Neutrophil (primary cell): Measurements from ENCODE around the gene FOXC1.
A peak's percentile ranks its signal among the peaks of the same experiment; 100 is the strongest.

Source experiments
- H3K27ac ChIP-seq: fragments of 200-600 bp; sonication (generic); 2 replicates; pipeline ENCODE4 v1.5.1; 2016; ENCODE audit warnings: mild to moderate bottlenecking, moderate library complexity
- H3K27me3 ChIP-seq: fragments of 200-600 bp; sonication (generic); 2 replicates; pipeline ENCODE4 v1.6.0; 2016; ENCODE audit warnings: mild to moderate bottlenecking
- H3K36me3 ChIP-seq: fragments of 200-600 bp; sonication (generic); 2 replicates; pipeline ENCODE4 v1.5.1; 2017
- H3K4me1 ChIP-seq, 2 experiments: fragments of 200-600 bp in 1 of 2; sonication (generic) in 1 of 2; 1 replicate in 1 of 2; 2 replicates in 1 of 2; pipeline versions ENCODE4 v1.5.1 to v1.6.1; 2013 to 2016; ENCODE audit warnings: low read depth in 1 of 2, low read length in 1 of 2, mild to moderate bottlenecking in 1 of 2, moderate library complexity in 1 of 2; ENCODE audit not compliant: control insufficient read depth in 1 of 2, insufficient read depth in 1 of 2
- H3K4me3 ChIP-seq, 2 experiments: fragments of 200-600 bp in 1 of 2; sonication (generic) in 1 of 2; 1 replicate in 1 of 2; 2 replicates in 1 of 2; pipeline ENCODE4 v1.5.1; 2013 to 2016; ENCODE audit warnings: low read depth in 1 of 2, low read length in 1 of 2, mild to moderate bottlenecking in 1 of 2, moderate library complexity in 1 of 2
- H3K9me3 ChIP-seq: fragments of 200-600 bp; sonication (generic); 2 replicates; pipeline ENCODE4 v1.5.1; 2016
- TF ChIP-seq, protein P1 (sequence below): fragments of 200-600 bp; sonication (generic); IDR thresholded peaks from 2 replicates; pipeline ENCODE4 v1.5.1; 2016; ENCODE audit warnings: antibody characterized with exemption

Gene FOXC1

GRCh38 chr6:1609648-1610496 lies at the start of gene FOXC1:
FOXC1 (plus strand) TSS chr6:1609915; CDS start chr6:1610446, 531 bp downstream.
- Histone ChIP-seq H3K27ac (peak within 1 kb of the TSS; percentile 29), H3K4me1 (peaks cover 63 to 84% of the 10 kb centered on the region in 2 experiments), H3K9me3 (no peaks in the 10 kb centered on the region), H3K4me3 (peak within 1 kb of the TSS; percentile 62 to 76), H3K36me3 (no peaks in the 10 kb centered on the region), H3K27me3 (peaks cover 99% of the 10 kb centered on the region)
- TF ChIP-seq, protein P1, sequence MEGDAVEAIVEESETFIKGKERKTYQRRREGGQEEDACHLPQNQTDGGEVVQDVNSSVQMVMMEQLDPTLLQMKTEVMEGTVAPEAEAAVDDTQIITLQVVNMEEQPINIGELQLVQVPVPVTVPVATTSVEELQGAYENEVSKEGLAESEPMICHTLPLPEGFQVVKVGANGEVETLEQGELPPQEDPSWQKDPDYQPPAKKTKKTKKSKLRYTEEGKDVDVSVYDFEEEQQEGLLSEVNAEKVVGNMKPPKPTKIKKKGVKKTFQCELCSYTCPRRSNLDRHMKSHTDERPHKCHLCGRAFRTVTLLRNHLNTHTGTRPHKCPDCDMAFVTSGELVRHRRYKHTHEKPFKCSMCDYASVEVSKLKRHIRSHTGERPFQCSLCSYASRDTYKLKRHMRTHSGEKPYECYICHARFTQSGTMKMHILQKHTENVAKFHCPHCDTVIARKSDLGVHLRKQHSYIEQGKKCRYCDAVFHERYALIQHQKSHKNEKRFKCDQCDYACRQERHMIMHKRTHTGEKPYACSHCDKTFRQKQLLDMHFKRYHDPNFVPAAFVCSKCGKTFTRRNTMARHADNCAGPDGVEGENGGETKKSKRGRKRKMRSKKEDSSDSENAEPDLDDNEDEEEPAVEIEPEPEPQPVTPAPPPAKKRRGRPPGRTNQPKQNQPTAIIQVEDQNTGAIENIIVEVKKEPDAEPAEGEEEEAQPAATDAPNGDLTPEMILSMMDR, result no peak

DNA sequence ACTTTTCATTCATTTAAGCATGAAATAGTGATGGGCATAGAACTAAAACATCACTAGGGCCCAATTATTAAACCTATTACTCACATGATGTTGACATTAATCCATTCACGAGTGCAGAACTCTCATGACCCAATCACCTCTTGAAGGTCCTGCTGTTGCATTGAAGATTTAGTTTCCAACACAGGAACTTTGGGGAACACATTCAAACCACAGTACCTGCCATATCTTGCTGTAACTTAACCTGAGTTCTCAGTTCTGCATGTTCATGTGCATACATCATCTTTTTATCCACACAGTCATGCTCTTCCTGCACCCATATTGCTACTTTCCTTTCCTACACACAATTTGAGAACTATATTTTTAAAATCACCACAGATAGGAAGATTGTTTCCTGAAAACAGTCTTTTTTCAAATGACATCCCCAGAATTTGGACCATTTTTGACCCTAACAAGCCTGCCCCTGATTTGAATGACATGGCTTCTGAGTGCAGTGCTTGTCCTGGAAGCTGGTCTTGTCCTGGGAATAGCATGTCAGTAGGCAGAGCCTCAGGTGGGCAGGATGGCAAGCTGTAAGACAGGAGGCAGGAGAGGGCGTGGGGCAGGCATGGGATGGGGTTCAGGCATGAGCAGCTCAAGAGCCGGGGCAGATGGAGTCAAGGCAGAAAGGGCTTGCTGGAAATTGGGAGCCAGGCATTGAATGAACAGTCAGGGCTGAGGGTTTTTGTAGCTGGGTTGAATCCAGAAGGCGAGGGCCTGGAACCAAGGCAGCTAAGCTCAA lies 49.2 kb upstream of the FOXC1 start:
- peaks cover 0 to under 1% of the 10 kb centered on the region in 2 experiments for H3K4me1 ChIP-seq
- peaks cover 5% of the 10 kb centered on the region for H3K27me3 ChIP-seq
- H3K27ac ChIP-seq, result no peak overlapping the region
- no peak overlapping the region for H3K4me3 ChIP-seq
- no peaks in the 10 kb centered on the region for H3K9me3 ChIP-seq
- H3K36me3 ChIP-seq, result no peaks in the 10 kb centered on the region
- TF ChIP-seq, protein P1, result no peak

DNA sequence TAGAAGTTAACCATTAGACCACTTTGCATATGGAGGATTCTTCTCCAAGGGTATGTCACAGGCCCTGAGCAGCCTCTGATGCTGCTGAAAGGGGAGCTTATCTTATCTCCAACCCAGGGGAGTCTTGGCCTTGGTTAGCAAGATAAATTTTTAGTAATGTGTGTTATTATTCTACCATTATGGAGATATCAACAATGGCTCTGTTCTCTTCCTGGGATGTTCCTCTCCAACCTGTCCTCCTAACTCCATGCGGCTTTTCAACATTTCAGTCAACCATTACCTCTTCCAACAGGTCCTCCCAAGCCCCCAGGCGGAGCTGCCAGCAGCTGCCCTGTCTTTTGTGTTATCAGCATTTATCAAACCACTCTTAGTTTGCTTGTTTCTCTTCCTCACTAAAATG lies 48.4 kb upstream of the FOXC1 start:
- Histone ChIP-seq H3K36me3 (no peaks in the 10 kb centered on the region), H3K27me3 (peaks cover under 1% of the 10 kb centered on the region), H3K4me1 (no peaks in the 10 kb centered on the region), H3K9me3 (no peaks in the 10 kb centered on the region), H3K27ac (no peak overlapping the region), H3K4me3 (no peak overlapping the region)
- TF ChIP-seq, protein P1, result no peak

DNA sequence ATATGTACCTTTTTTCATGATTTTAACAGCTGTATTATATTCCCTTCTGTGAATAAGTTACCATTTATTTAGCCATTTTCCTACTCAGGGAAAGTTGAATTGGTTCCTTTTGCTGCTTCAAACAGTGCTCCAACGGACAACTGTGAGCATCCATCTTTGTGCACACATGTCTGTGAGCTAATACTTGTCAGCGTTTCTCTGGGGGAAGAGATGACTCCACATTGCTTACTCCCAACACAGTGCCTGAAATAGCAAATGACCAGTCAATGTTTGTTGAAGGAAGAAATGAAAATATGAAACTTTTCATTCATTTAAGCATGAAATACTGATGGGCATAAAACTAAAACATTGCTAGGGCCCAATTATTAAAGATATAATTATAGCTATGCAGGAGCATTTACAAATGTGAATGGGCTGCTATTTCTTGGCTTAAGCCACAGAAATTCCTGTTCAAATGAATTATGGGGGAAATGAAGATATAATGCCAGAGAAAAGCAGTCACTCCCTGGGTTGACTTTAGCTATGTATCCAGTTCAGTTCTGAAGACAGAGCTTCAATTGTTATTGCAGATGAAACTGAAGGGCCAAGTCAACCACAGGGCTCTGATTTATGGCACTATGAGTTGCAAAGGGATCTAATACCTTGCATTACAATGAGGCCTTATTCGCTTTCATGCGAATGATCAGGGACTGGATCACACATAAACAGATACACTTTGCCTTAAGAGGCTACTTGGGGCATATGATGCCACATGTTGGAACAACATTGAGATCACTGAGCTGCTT lies 47.4 kb upstream of the FOXC1 start:
- H3K9me3 ChIP-seq, result no peaks in the 10 kb centered on the region
- H3K36me3 ChIP-seq, result no peaks in the 10 kb centered on the region
- no peak overlapping the region for H3K4me3 ChIP-seq
- H3K4me1 ChIP-seq, result no peaks in the 10 kb centered on the region
- no peak overlapping the region for H3K27ac ChIP-seq
- TF ChIP-seq, protein P1, result no peak
- H3K27me3 ChIP-seq, result no peaks in the 10 kb centered on the region

GRCh38 chr6:1569377-1569776 lies 40.3 kb upstream of the FOXC1 start:
- TF ChIP-seq, protein P1, result no peak
- Histone ChIP-seq H3K4me3 (no peak overlapping the region), H3K4me1 (no peaks in the 10 kb centered on the region), H3K36me3 (no peaks in the 10 kb centered on the region), H3K27me3 (no peaks in the 10 kb centered on the region), H3K9me3 (no peaks in the 10 kb centered on the region), H3K27ac (no peak overlapping the region)
